Astrocyte of the spinal cord (primary cell): ENCODE results near the gene MBNL1.
A peak's percentile ranks its signal among the peaks of the same experiment; 100 is the strongest.

Experiments
- DNase-seq: peaks from one replicate; pipeline ENCODE4 v3.0.0; 2011; ENCODE audit warnings: low read depth, low spot score
- H3K4me3 ChIP-seq: 2 replicates; pipeline ENCODE4 v1.5.1; 2011; ENCODE audit warnings: low read depth, mild to moderate bottlenecking, low read length, moderate library complexity
- CTCF ChIP-seq: IDR thresholded peaks from 2 replicates; pipeline ENCODE4 v1.5.1; 2012; ENCODE audit warnings: low read depth, mild to moderate bottlenecking, low read length, inconsistent platforms
- in situ Hi-C: cut with HindIII; loops from 2 replicates; pipeline ENCODE4 v1.10.0; 2017; ENCODE audit warnings: low sequenced_read_pairs

MBNL1 gene

GRCh38 chr3:152309535-152310307, 41.0 kb downstream of the MBNL1 start:
- no peak for TF ChIP-seq CTCF
- in situ Hi-C loops: no loop called here
- DNase-seq: peak; percentile 64
- H3K4me3 ChIP-seq: no peak overlapping the region

GRCh38 chr3:152313430-152313829, 44.7 kb downstream of the MBNL1 start:
- in situ Hi-C loops: no loop called here
- no peak overlapping the region for H3K4me3 ChIP-seq
- DNase-seq: no peak
- TF ChIP-seq CTCF: no peak

- TF ChIP-seq CTCF: no peak
- DNase-seq: no peak
- in situ Hi-C loops: no loop called here
- H3K4me3 ChIP-seq: no peak overlapping the region
Measured at GRCh38 chr3:152313914-152314313, 45.2 kb downstream of the MBNL1 start.

- no peak for TF ChIP-seq CTCF
- DNase-seq: no peak
- H3K4me3 ChIP-seq: no peak overlapping the region
- in situ Hi-C loops: no loop called here
Measured at GRCh38 chr3:152314677-152315353, 46.1 kb downstream of the MBNL1 start.

- DNase-seq: no peak
- no peak for TF ChIP-seq CTCF
- in situ Hi-C loops: no loop called here
- H3K4me3 ChIP-seq: no peak overlapping the region
Measured at GRCh38 chr3:152315623-152316022, 46.9 kb downstream of the MBNL1 start.

- no peak overlapping the region for H3K4me3 ChIP-seq
- no peak for DNase-seq
- no peak for TF ChIP-seq CTCF
- in situ Hi-C loops: no loop called here
Measured at GRCh38 chr3:152316318-152316717, 47.6 kb downstream of the MBNL1 start.
